Fibroblast of mammary gland (primary cell): ENCODE results near the gene ABCC5.

ENCODE experiments used
- DNase-seq: peaks from one replicate; pipeline ENCODE4 v3.0.0-alpha.2; 2010; ENCODE audit warnings: low read depth
- H3K4me3 ChIP-seq: 2 replicates; pipeline ENCODE4 v1.5.1; 2011; ENCODE audit warnings: low read depth, mild to moderate bottlenecking, low read length, moderate library complexity; ENCODE audit not compliant: control insufficient read depth
- CTCF ChIP-seq: conservative IDR thresholded peaks from 2 replicates; pipeline ENCODE4 v1.5.1; 2011; ENCODE audit warnings: low read depth, low read length, inconsistent platforms; ENCODE audit not compliant: control insufficient read depth, insufficient read depth

The ABCC5 gene

GRCh38 chr3:183907911-183908331, 109.8 kb downstream of the ABCC5 start:
- TF ChIP-seq CTCF: no peak
- H3K4me3 ChIP-seq: no peak overlapping the region
- DNase-seq: no peak

GRCh38 chr3:183907176-183907575, 110.5 kb downstream of the ABCC5 start:
- H3K4me3 ChIP-seq: no peak overlapping the region
- TF ChIP-seq CTCF: no peak
- DNase-seq: no peak

GRCh38 chr3:183906234-183906921, 111.3 kb downstream of the ABCC5 start:
- DNase-seq: no peak
- no peak overlapping the region for H3K4me3 ChIP-seq
- TF ChIP-seq CTCF: no peak

GRCh38 chr3:183904833-183905780, 112.6 kb downstream of the ABCC5 start:
- DNase-seq: no peak
- no peak for TF ChIP-seq CTCF
- H3K4me3 ChIP-seq: no peak overlapping the region

- H3K4me3 ChIP-seq: no peak overlapping the region
- no peak for TF ChIP-seq CTCF
- DNase-seq: no peak
These were observed 119.7 kb downstream of the ABCC5 start for GRCh38 chr3:183898028-183898431.

GRCh38 chr3:183897606-183898005, 120.1 kb downstream of the ABCC5 start:
- no peak for TF ChIP-seq CTCF
- DNase-seq: no peak

More at GRCh38 chr3:183897606-183898005, 120.1 kb downstream of the ABCC5 start:
- H3K4me3 ChIP-seq: no peak overlapping the region
